Measurements from ENCODE around the gene PTCD3. TPM values are rescaled to one million over a fixed set of nuclear protein-coding genes. Genes with fewer than 3 reads are reported as not detected.

Gene PTCD3
- total RNA-seq, 2 donors from 2014 or later = 184 to 191 TPM

DNA sequence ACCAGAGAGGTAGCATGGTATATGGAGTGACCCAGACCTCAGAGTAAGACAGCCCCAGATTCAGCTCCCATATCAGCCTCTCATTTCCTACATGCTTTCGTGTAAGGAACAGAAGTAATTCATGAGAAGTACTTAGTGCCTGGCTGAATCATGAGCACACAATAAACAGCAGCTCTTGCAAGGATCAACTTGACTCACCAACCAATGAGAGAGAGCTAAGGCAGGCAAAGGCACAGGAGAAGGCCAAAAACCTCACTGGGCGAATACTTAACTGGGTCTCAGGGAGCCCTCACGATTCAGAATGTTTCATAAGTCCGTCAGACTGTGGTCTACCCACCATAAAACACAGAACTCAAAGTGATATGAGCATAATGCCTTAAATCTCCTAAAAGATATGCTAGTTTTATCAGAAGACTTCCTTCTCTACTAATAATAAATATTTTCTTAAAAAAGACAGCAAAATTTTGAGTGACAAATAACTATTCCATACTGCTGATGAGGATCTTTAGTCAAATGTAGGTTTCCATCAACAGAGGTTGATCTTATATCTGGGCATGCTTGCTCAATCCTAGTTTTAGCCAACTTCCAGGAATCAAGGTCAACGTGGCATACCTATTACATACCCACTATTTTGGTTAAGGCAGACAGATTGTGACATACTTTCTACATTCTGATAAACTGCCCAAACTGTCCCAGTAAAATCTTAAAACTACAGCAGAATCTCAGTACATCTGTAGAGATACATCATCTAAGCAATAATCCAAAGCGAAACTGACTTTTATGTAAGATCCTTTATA lies 54.3 kb downstream of the PTCD3 start:
- no peak for DNase-seq
- H3K9ac ChIP-seq (ENCODE audit: extremely low read depth, low read length, poor library complexity, severe bottlenecking) = no peak overlapping the region
- no peak overlapping the region for H3K4me3 Mint-ChIP-seq
- no peaks in the 10 kb centered on the region for H3K9me3 Mint-ChIP-seq
- no peaks in the 10 kb centered on the region for H3K4me1 ChIP-seq (ENCODE audit: control insufficient read depth, insufficient read depth, low read length)
- H3K36me3 Mint-ChIP-seq (ENCODE audit: low read depth) = peaks cover 68% of the 10 kb centered on the region
- TF ChIP-seq CTCF (conservative IDR thresholded peaks at IDR 0.05) = no peak
- peaks cover 91% of the 10 kb centered on the region for H3K36me3 ChIP-seq (ENCODE audit: control insufficient read depth, insufficient read depth, low read length)
- no peaks in the 10 kb centered on the region for H3K9me3 ChIP-seq (ENCODE audit: control insufficient read depth, low read length)
- H3K4me3 ChIP-seq (ENCODE audit: low read length) = no peak overlapping the region
- no peak overlapping the region for H3K27ac Mint-ChIP-seq
- no peaks in the 10 kb centered on the region for H3K27me3 ChIP-seq (ENCODE audit: control insufficient read depth, insufficient read depth, low read length, poor library complexity, severe bottlenecking)
- no peak overlapping the region for H3K27ac ChIP-seq (ENCODE audit: low read depth, low read length)
- 94 to 100% methylated on average over 1 to 6 of the region's 6 CpGs for WGBS, 2 experiments (ENCODE audit: insufficient coverage in 1 of 2, insufficient read length in 1 of 2)
- H3K4me1 Mint-ChIP-seq = no peaks in the 10 kb centered on the region
- H3K27me3 Mint-ChIP-seq (ENCODE audit: insufficient read depth) = no peaks in the 10 kb centered on the region

- Mint-ChIP-seq H3K4me1 (peaks cover 8% of the 10 kb centered on the region), H3K4me3 (no peak overlapping the region), H3K27ac (no peak overlapping the region), H3K27me3 (ENCODE audit: insufficient read depth) (no peaks in the 10 kb centered on the region), H3K36me3 (ENCODE audit: low read depth) (peaks cover 59% of the 10 kb centered on the region), H3K9me3 (no peaks in the 10 kb centered on the region)
- Histone ChIP-seq H3K9ac (ENCODE audit: extremely low read depth, low read length, poor library complexity, severe bottlenecking) (no peak overlapping the region), H3K36me3 (ENCODE audit: control insufficient read depth, insufficient read depth, low read length) (peaks cover 70% of the 10 kb centered on the region), H3K9me3 (ENCODE audit: control insufficient read depth, low read length) (no peaks in the 10 kb centered on the region), H3K27me3 (ENCODE audit: control insufficient read depth, insufficient read depth, low read length, poor library complexity, severe bottlenecking) (no peaks in the 10 kb centered on the region), H3K4me3 (ENCODE audit: low read length) (no peak overlapping the region), H3K27ac (ENCODE audit: low read depth, low read length) (no peak overlapping the region), H3K4me1 (ENCODE audit: control insufficient read depth, insufficient read depth, low read length) (peaks cover 4% of the 10 kb centered on the region)
- TF ChIP-seq CTCF (conservative IDR thresholded peaks at IDR 0.05) = no peak
- 94% methylated on average over 4 of the region's 4 CpGs; no CpG with 5 or more reads in 1 of the 2 experiments for WGBS, 2 experiments (ENCODE audit: insufficient coverage in 1 of 2, insufficient read length in 1 of 2)
- DNase-seq = no peak
These were observed 64.4 kb downstream of the PTCD3 start for GRCh38 chr2:86170449-86170848.

DNA sequence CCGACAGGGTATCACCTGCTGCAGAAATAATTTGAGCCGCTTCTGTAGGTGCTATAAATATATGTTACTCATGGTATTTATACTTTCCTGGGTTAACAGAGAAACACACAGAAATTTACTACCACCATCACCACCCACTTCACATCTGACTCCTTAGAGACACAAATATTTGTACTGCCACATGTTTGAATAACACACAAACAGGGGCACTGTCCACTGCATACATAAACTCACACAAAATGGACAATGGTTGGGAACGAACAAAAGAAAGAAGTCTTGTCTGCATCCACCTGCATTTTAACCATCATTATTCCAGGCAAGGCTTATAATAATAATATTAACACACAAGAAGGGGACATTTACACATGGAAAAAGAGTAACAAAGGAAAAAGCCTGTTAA lies 65.3 kb downstream of the PTCD3 start:
- TF ChIP-seq CTCF (conservative IDR thresholded peaks at IDR 0.05) = no peak
- Histone ChIP-seq H3K9me3 (ENCODE audit: control insufficient read depth, low read length) (no peaks in the 10 kb centered on the region), H3K4me1 (ENCODE audit: control insufficient read depth, insufficient read depth, low read length) (peaks cover 4% of the 10 kb centered on the region), H3K36me3 (ENCODE audit: control insufficient read depth, insufficient read depth, low read length) (peaks cover 71% of the 10 kb centered on the region), H3K9ac (ENCODE audit: extremely low read depth, low read length, poor library complexity, severe bottlenecking) (no peak overlapping the region), H3K4me3 (ENCODE audit: low read length) (no peak overlapping the region), H3K27me3 (ENCODE audit: control insufficient read depth, insufficient read depth, low read length, poor library complexity, severe bottlenecking) (no peaks in the 10 kb centered on the region), H3K27ac (ENCODE audit: low read depth, low read length) (no peak overlapping the region)
- H3K27me3 Mint-ChIP-seq (ENCODE audit: insufficient read depth) = no peaks in the 10 kb centered on the region
- peaks cover 55% of the 10 kb centered on the region for H3K36me3 Mint-ChIP-seq (ENCODE audit: low read depth)
- no peak overlapping the region for H3K4me3 Mint-ChIP-seq
- no peak for DNase-seq
- peaks cover 8% of the 10 kb centered on the region for H3K4me1 Mint-ChIP-seq
- H3K27ac Mint-ChIP-seq = no peak overlapping the region
- WGBS, 2 experiments (ENCODE audit: insufficient coverage in 1 of 2, insufficient read length in 1 of 2) = 80 to 94% methylated on average over 1 to 3 of the region's 3 CpGs
- H3K9me3 Mint-ChIP-seq = no peaks in the 10 kb centered on the region
